Measurements from ENCODE around the gene CHSY1. TPM values are rescaled to one million over a fixed set of nuclear protein-coding genes. Genes with fewer than 3 reads are reported as not detected.

The CHSY1 gene
- total RNA-seq, 2 experiments from 2014 or later, result 5.0 to 14.3 TPM

DNA sequence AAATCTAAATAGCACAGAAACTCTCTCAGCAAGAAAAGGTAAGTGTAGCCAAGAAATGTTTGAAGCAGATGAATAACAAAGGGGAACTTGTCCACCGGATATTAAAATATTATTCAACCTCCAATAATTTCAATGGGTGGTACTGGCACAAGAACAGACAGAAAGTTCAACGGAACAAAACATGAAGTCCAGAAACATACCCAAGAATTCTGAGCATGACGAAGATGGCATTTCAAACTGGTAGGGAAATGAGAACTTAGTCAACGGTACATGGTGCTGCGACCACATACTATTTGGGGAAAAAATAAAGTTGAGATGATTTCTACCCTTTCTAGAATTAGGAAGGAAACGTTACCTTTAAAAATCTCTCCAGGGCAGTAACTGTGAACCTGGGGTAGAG is 5.5 kb downstream of the CHSY1 start:
- ChIA-PET POLR2A (interaction anchor here (0.6 to 2.2 kb wide), 5 partner anchors 9 to 323 kb away, joined by 3 to 6 read pairs (median 3); no protein-coding TSS in a partner anchor), CTCF (ENCODE audit: unreplicated experiment) (interaction anchor here (0.5 kb wide), 1 partner anchor 118 kb away, joined by 3 read pairs; no protein-coding TSS in a partner anchor)
- Histone ChIP-seq H3K79me2 (ENCODE audit: insufficient read depth, low read depth, low read length) (peaks cover 7% of the 10 kb centered on the region; the same call in 1 of the 2 replicates), H3K4me1 (ENCODE audit: insufficient read depth, low read length, poor library complexity, severe bottlenecking) (peaks cover 55% of the 10 kb centered on the region), H3K36me3 (ENCODE audit: insufficient read depth, low read length) (no peaks in the 10 kb centered on the region), H3K27ac (ENCODE audit: low read depth, low read length, poor library complexity, severe bottlenecking) (no peak overlapping the region), H3K9me2 (ENCODE audit: insufficient read depth, low read length) (no peaks in the 10 kb centered on the region), H4K20me1 (ENCODE audit: insufficient read depth, low read length) (peaks cover 9% of the 10 kb centered on the region), H2AFZ (ENCODE audit: low read length) (no peak overlapping the region), H3K4me2 (ENCODE audit: low read length) (peak overlapping the region; percentile 38), H3K9me3 (ENCODE audit: low read length) (no peaks in the 10 kb centered on the region), H3K4me3 (ENCODE audit: low read depth, low read length, poor library complexity, severe bottlenecking) (no peak overlapping the region)
- BruUV-seq (replicated peaks), result no TSS peak
- TF ChIP-seq EZH2phosphoT487 (IDR thresholded peaks at IDR 0.05; ENCODE audit: borderline replicate concordance, low read depth, low read length), result no peak
- TF ChIP-seq, protein P1, sequence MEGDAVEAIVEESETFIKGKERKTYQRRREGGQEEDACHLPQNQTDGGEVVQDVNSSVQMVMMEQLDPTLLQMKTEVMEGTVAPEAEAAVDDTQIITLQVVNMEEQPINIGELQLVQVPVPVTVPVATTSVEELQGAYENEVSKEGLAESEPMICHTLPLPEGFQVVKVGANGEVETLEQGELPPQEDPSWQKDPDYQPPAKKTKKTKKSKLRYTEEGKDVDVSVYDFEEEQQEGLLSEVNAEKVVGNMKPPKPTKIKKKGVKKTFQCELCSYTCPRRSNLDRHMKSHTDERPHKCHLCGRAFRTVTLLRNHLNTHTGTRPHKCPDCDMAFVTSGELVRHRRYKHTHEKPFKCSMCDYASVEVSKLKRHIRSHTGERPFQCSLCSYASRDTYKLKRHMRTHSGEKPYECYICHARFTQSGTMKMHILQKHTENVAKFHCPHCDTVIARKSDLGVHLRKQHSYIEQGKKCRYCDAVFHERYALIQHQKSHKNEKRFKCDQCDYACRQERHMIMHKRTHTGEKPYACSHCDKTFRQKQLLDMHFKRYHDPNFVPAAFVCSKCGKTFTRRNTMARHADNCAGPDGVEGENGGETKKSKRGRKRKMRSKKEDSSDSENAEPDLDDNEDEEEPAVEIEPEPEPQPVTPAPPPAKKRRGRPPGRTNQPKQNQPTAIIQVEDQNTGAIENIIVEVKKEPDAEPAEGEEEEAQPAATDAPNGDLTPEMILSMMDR (conservative IDR thresholded peaks at IDR 0.05; ENCODE audit: low read length), result no peak
- intact Hi-C loops (cut with micrococcal nuclease; ENCODE audit: unreplicated experiment), result no loop called here
- no peak for DNase-seq (ENCODE audit: low spot score)

DNA sequence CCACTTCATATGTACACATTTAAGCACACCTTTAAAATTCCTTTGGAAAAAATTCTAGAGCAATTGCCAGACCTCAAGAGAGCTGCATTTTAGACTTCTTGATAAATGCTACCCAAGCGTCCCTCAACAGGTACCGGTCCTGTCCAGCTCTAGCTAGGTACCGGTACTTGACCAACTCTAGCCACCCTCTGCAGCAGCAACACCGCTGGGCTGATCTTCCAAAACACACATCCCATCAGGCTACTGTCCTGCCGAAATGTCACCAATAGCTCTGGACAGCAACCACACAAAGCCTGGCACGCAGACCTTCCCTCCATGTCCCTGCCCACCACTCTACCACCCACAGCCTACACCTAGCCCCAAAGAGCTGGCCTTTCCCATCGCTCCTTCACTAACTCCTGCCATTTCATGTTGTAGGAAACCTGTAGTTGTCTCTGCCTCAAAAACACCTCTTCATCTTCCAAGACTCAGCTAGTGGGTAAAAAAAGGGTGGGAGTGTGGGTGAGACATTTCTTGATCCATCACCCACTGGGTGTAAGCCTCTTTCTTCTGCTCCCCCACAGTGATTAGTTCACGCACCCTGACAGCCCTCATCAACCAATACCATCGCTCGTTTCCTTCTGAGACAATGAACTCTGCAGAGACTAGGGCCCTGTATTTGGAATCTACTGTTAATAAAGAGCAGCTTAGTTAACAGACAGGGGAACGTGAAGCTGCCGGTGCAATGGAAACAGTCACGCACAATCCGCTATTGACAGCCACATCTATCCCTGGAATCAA is 6.8 kb downstream of the CHSY1 start:
- Histone ChIP-seq H3K36me3 (ENCODE audit: insufficient read depth, low read length) (no peaks in the 10 kb centered on the region), H3K4me3 (ENCODE audit: low read depth, low read length, poor library complexity, severe bottlenecking) (no peak overlapping the region), H3K4me2 (ENCODE audit: low read length) (peak overlapping the region; percentile 72), H3K27ac (ENCODE audit: low read depth, low read length, poor library complexity, severe bottlenecking) (no peak overlapping the region), H2AFZ (ENCODE audit: low read length) (no peak overlapping the region), H3K4me1 (ENCODE audit: insufficient read depth, low read length, poor library complexity, severe bottlenecking) (peaks cover 49% of the 10 kb centered on the region), H4K20me1 (ENCODE audit: insufficient read depth, low read length) (peaks cover 2% of the 10 kb centered on the region; the same call in 1 of the 2 replicates), H3K9me3 (ENCODE audit: low read length) (no peaks in the 10 kb centered on the region), H3K79me2 (ENCODE audit: insufficient read depth, low read depth, low read length) (peaks cover 7% of the 10 kb centered on the region; the same call in 1 of the 2 replicates), H3K9me2 (ENCODE audit: insufficient read depth, low read length) (no peaks in the 10 kb centered on the region)
- BruUV-seq (replicated peaks), result no TSS peak
- intact Hi-C loops (cut with micrococcal nuclease; ENCODE audit: unreplicated experiment), result loop anchor here (2.0 kb wide), 1 partner anchor 46 kb away; no protein-coding TSS in a partner anchor
- no peak for TF ChIP-seq EZH2phosphoT487 (IDR thresholded peaks at IDR 0.05; ENCODE audit: borderline replicate concordance, low read depth, low read length)
- TF ChIP-seq, protein P1 (conservative IDR thresholded peaks at IDR 0.05; ENCODE audit: low read length), result no peak
- POLR2A ChIA-PET, result interaction anchor here (0.5 to 2.2 kb wide), 7 partner anchors 9 to 322 kb away, joined by 3 to 6 read pairs (median 4); no protein-coding TSS in a partner anchor
- CTCF ChIA-PET (ENCODE audit: unreplicated experiment), result no interaction called here
- no peak for DNase-seq (ENCODE audit: low spot score)
